Cardiac septum (tissue), 1 donor: ENCODE measurements around the gene GOLGA6A. TPM values are rescaled to one million over a fixed set of nuclear protein-coding genes. Genes with fewer than 3 reads are reported as not detected.

Experiments used
- total RNA-seq: library from RNA; stranded (reverse); fragmentation: NEBNext Ultra II Directional; extraction: Animal tissue kit (Norgen Biotek cat#: 25700); gene quantifications from one replicate; pipeline ENCODE4 v1.2.1, GENCODE V29; 2021
- donor health status: DM: no; HTN: no; CAD: no.

Gene GOLGA6A
- total RNA-seq, 1 donor from 2014 or later: not detected

Other genes starting within 250 kb of the GOLGA6A start
- gene TBC1D21, start 209.0 kb downstream of the GOLGA6A start, total RNA-seq: not detected
- gene LOXL1, start 156.1 kb downstream of the GOLGA6A start, total RNA-seq: 29.1 TPM
- 32.1 TPM for gene STOML1, start 90.3 kb downstream of the GOLGA6A start, total RNA-seq
- gene PML, start 87.8 kb downstream of the GOLGA6A start, total RNA-seq: 24.6 TPM
- gene ISLR2, start 48.0 kb upstream of the GOLGA6A start, total RNA-seq: 4.1 TPM
- 16.2 TPM for gene ISLR, start 91.2 kb upstream of the GOLGA6A start, total RNA-seq
- 0.13 TPM for gene STRA6, start 120.2 kb upstream of the GOLGA6A start, total RNA-seq
- gene CCDC33, start 153.8 kb upstream of the GOLGA6A start, total RNA-seq: not detected